ENCODE results near the gene LRRFIP1. TPM values are rescaled to one million over a fixed set of nuclear protein-coding genes. Genes with fewer than 3 reads are reported as not detected.

The LRRFIP1 gene
- total RNA-seq, 1 donor from 2014 or later = 40.7 TPM

DNA sequence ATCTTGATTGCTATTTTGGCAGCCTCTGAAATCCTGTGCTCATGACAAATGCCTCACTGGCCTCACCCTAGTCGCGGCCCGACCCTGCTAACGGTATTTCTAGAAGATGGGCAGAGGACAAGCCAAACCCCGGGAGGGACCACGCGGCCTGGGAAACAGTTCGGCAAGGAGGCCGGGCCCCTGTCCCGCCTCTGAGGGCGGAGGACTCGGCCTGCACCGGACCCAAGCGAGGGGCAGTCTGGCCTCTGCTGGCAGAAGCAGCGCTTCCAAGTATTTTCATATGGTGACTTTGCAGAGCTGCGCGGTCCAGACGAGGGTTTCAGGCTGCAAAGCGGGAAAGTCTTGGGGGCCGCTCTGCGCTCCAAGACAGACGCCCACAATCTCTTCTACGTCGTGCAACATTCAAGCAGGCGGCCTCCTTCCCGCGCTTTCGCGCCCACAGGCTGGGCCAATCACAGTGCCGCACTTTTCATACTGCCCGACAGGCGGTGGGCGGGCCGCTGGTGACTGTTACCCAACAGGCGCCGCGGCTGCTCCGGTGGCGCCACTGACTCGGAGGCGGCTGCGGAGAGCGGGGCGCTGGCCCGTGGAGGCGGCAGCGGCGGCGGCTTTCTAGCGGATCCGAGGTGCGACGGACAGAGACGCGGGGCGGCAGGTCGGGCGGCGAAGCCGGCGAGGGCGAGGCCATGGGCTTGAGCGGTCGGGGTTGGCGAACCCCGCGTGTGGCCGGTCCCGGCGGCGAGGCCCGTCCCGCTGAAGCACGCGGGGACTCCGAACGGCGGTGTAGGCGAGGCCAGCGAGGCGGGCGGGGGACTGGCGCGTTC, 171.1 kb downstream of the LRRFIP1 start, which contains the start of gene RBM44:
Gene RBM44, plus strand, starts transcription at position 544 of the 824 bp plus-strand sequence. CDS start 14,831 bp downstream, outside the sequence.
- Mint-ChIP-seq H3K4me1 (no peaks in the 10 kb centered on the region), H3K4me3 (no peak within 1 kb of the TSS)
- TF ChIP-seq, protein P1, sequence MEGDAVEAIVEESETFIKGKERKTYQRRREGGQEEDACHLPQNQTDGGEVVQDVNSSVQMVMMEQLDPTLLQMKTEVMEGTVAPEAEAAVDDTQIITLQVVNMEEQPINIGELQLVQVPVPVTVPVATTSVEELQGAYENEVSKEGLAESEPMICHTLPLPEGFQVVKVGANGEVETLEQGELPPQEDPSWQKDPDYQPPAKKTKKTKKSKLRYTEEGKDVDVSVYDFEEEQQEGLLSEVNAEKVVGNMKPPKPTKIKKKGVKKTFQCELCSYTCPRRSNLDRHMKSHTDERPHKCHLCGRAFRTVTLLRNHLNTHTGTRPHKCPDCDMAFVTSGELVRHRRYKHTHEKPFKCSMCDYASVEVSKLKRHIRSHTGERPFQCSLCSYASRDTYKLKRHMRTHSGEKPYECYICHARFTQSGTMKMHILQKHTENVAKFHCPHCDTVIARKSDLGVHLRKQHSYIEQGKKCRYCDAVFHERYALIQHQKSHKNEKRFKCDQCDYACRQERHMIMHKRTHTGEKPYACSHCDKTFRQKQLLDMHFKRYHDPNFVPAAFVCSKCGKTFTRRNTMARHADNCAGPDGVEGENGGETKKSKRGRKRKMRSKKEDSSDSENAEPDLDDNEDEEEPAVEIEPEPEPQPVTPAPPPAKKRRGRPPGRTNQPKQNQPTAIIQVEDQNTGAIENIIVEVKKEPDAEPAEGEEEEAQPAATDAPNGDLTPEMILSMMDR (IDR thresholded peaks at IDR 0.05) = no peak
- TF ChIP-seq EZH2 (IDR thresholded peaks at IDR 0.05) (no peak), EZH2phosphoT487 (IDR thresholded peaks at IDR 0.05) (no peak)

DNA sequence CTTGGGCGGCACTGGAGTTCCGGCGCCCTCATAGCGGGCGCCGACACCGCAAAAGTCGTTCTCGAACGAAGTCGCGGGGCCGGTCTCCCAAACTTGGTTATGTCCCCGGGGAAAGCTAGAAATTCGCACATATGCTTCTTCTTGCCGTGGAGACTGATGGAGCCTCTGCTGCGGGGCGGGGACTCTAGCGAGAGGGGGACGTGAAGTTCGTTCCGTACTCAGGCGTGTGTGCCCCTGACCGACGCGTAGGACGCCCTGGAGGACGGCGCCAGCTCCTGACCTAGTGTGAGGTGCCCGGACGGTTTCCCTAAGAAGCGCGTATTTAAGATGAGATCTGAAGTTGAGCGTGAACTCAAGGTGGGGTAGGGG, 171.7 kb downstream of the LRRFIP1 start:
- no peak overlapping the region for H3K4me3 ChIP-seq
- no peak overlapping the region for H3K4me2 ChIP-seq
- H3F3A ChIP-seq (ENCODE audit: low read depth) = no peaks in the 10 kb centered on the region
- Mint-ChIP-seq H3K36me3 (peaks cover 4% of the 10 kb centered on the region), H3K9me3 (peaks cover 11% of the 10 kb centered on the region), H3K4me3 (no peak overlapping the region), H3K27ac (no peak overlapping the region), H3K4me1 (no peaks in the 10 kb centered on the region), H3K27me3 (ENCODE audit: insufficient read depth, low read depth) (no peaks in the 10 kb centered on the region)
- DNase-seq (ENCODE audit: low spot score) = no peak
- no peak overlapping the region for H2AFZ ChIP-seq (replicated peaks)
- H4K20me1 ChIP-seq (ENCODE audit: low read depth) = no peaks in the 10 kb centered on the region
- no peaks in the 10 kb centered on the region for H3K9me3 ChIP-seq (ENCODE audit: low read depth)
- H3K27ac ChIP-seq = no peak overlapping the region
- no peaks in the 10 kb centered on the region for H3K36me3 ChIP-seq
- H3K27me3 ChIP-seq = no peaks in the 10 kb centered on the region
- no peaks in the 10 kb centered on the region for H3K4me1 ChIP-seq
- no peak overlapping the region for H3K9ac ChIP-seq
- TF ChIP-seq, protein P1 (IDR thresholded peaks at IDR 0.05) = no peak
- TF ChIP-seq EZH2 (IDR thresholded peaks at IDR 0.05) (no peak), EZH2phosphoT487 (IDR thresholded peaks at IDR 0.05) (no peak)
- no peaks in the 10 kb centered on the region for H3K79me2 ChIP-seq (ENCODE audit: low read depth)

More for the DNA sequence above, 171.1 kb downstream of the LRRFIP1 start, which contains the start of gene RBM44:
- Mint-ChIP-seq H3K27ac (no peak within 1 kb of the TSS), H3K36me3 (peaks cover 4% of the 10 kb centered on the region), H3K27me3 (ENCODE audit: insufficient read depth, low read depth) (no peaks in the 10 kb centered on the region), H3K9me3 (peaks cover 11% of the 10 kb centered on the region)
- no peaks in the 10 kb centered on the region for H3K27me3 ChIP-seq
- no peak within 1 kb of the TSS for H2AFZ ChIP-seq (replicated peaks)
- H3F3A ChIP-seq (ENCODE audit: low read depth) = no peaks in the 10 kb centered on the region
- H3K27ac ChIP-seq = no peak within 1 kb of the TSS
- no peaks in the 10 kb centered on the region for H3K36me3 ChIP-seq
- no peak for DNase-seq (ENCODE audit: low spot score)
- H3K4me2 ChIP-seq = no peak within 1 kb of the TSS
- no peaks in the 10 kb centered on the region for H3K79me2 ChIP-seq (ENCODE audit: low read depth)
- no peak within 1 kb of the TSS for H3K4me3 ChIP-seq
- H3K9me3 ChIP-seq (ENCODE audit: low read depth) = no peaks in the 10 kb centered on the region
- no peak within 1 kb of the TSS for H3K9ac ChIP-seq
- no peaks in the 10 kb centered on the region for H3K4me1 ChIP-seq
- H4K20me1 ChIP-seq (ENCODE audit: low read depth) = no peaks in the 10 kb centered on the region

DNA sequence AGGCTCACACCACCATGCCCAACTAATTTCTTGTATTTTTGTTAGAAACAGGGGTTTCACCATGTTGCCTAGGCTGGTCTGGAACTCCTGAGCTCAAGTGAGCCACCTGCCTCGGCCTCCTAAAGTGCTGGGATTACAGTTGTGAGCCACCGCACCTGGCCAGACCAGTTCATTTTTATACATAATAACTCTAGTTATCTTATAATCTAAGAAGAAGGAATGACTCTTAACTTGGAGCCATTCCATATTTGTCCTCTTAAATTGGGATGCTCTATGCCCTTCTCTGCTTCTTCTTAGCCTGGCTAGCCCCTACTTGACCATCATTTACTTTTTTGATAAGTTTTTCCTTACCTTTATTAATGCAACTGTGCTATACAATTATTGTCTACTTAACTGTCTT, 174.1 kb downstream of the LRRFIP1 start:
- H3K9me3 ChIP-seq (ENCODE audit: low read depth) = no peaks in the 10 kb centered on the region
- H3K4me2 ChIP-seq = no peak overlapping the region
- Mint-ChIP-seq H3K9me3 (peaks cover 11% of the 10 kb centered on the region), H3K27me3 (ENCODE audit: insufficient read depth, low read depth) (no peaks in the 10 kb centered on the region), H3K4me3 (no peak overlapping the region), H3K36me3 (peaks cover 4% of the 10 kb centered on the region), H3K4me1 (peaks cover 2% of the 10 kb centered on the region), H3K27ac (no peak overlapping the region)
- H3K4me1 ChIP-seq = no peaks in the 10 kb centered on the region
- no peaks in the 10 kb centered on the region for H3F3A ChIP-seq (ENCODE audit: low read depth)
- no peak for TF ChIP-seq EZH2 (IDR thresholded peaks at IDR 0.05)
- no peak for TF ChIP-seq EZH2phosphoT487 (IDR thresholded peaks at IDR 0.05)
- TF ChIP-seq, protein P1 (IDR thresholded peaks at IDR 0.05) = no peak
- H3K27me3 ChIP-seq = no peaks in the 10 kb centered on the region
- no peak overlapping the region for H3K4me3 ChIP-seq
- no peaks in the 10 kb centered on the region for H3K36me3 ChIP-seq
- H4K20me1 ChIP-seq (ENCODE audit: low read depth) = no peaks in the 10 kb centered on the region
- DNase-seq (ENCODE audit: low spot score) = no peak
- no peak overlapping the region for H3K9ac ChIP-seq
- H3K79me2 ChIP-seq (ENCODE audit: low read depth) = no peaks in the 10 kb centered on the region
- no peak overlapping the region for H2AFZ ChIP-seq (replicated peaks)
- H3K27ac ChIP-seq = no peak overlapping the region

All from neural progenitor cell (in vitro differentiated cells).